H1 (cell line): ENCODE measurements around the gene MYPOP.

ENCODE experiments used
- EZH2 ChIP-seq: fragments of 200-600 bp; sonication (generic); IDR thresholded peaks from 2 replicates; pipeline ENCODE4 v1.7.1; 2012; ENCODE audit warnings: low read depth, mild to moderate bottlenecking, moderate library complexity, low read length, inconsistent platforms; ENCODE audit not compliant: severe bottlenecking
- GABPA ChIP-seq: IDR thresholded peaks from 2 replicates; pipeline ENCODE4 v1.6.1; 2011; ENCODE audit warnings: mild to moderate bottlenecking, low read length, moderate library complexity, borderline replicate concordance; ENCODE audit not compliant: insufficient read depth
- JUN ChIP-seq: IDR thresholded peaks from 2 replicates; pipeline ENCODE4 v1.6.1; 2011; ENCODE audit warnings: low read depth, mild to moderate bottlenecking, improper control_type of control experiment, low read length
- KDM5A ChIP-seq: fragments of 200-600 bp; IDR thresholded peaks from 2 replicates; pipeline ENCODE4 v1.7.1; 2012; ENCODE audit warnings: mild to moderate bottlenecking, low read length, inconsistent platforms, mixed read lengths
- POLR2A ChIP-seq, 2 experiments: IDR thresholded peaks; 1 replicate in 1 of 2; 2 replicates in 1 of 2; pipeline ENCODE4 v1.6.1; 2011; ENCODE audit warnings: low read depth in 2 of 2, low read length in 2 of 2, mild to moderate bottlenecking in 2 of 2; ENCODE audit errors: control extremely low read depth in 1 of 2
- POLR2AphosphoS5 ChIP-seq: IDR thresholded peaks from 2 replicates; pipeline ENCODE4 v1.6.1; 2011; ENCODE audit warnings: low read depth, low read length
- POU5F1 ChIP-seq: IDR thresholded peaks from 2 replicates; pipeline ENCODE4 v1.6.1; 2011; ENCODE audit warnings: low read depth, mild to moderate bottlenecking, low read length, moderate library complexity
- TF ChIP-seq, protein P1 (sequence below), 3 experiments: IDR thresholded peaks; 1 replicate in 2 of 3; 2 replicates in 1 of 3; pipeline versions ENCODE4 v1.5.1 to v1.6.1; 2011; ENCODE audit warnings: low read length in 3 of 3, mild to moderate bottlenecking in 3 of 3, inconsistent platforms in 2 of 3, low read depth in 1 of 3, moderate library complexity in 1 of 3; ENCODE audit not compliant: insufficient read depth in 1 of 3; ENCODE audit errors: control extremely low read depth in 1 of 3
- TF ChIP-seq, protein P2 (sequence below): IDR thresholded peaks from 2 replicates; pipeline ENCODE4 v1.6.1; 2011; ENCODE audit warnings: low read depth, mild to moderate bottlenecking, low read length; ENCODE audit not compliant: insufficient read depth
- TF ChIP-seq, protein P3 (sequence below): IDR thresholded peaks from 2 replicates; pipeline ENCODE4 v1.6.1; 2012; ENCODE audit warnings: inconsistent platforms

DNA sequence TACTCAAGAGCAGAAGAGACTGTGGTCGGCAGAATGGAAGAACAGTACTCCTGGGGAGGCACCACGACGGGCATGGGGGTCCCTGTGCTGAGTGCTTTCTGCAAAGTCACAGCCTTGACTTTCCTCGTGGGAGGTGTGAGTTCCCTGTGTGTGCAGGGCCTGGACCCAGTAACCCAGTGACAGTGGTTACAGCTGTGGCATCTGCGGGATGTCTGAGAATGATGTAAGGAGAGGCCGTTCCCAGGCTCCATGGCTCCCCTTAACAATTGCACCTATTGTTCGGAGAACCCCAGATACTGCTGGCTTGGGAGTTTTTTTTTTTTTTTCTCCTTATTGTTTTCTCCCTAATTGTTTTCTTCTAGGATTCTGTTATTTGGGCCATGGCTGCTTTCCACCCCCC lies 17.3 kb upstream of the MYPOP start:
- TF ChIP-seq, protein P1, sequence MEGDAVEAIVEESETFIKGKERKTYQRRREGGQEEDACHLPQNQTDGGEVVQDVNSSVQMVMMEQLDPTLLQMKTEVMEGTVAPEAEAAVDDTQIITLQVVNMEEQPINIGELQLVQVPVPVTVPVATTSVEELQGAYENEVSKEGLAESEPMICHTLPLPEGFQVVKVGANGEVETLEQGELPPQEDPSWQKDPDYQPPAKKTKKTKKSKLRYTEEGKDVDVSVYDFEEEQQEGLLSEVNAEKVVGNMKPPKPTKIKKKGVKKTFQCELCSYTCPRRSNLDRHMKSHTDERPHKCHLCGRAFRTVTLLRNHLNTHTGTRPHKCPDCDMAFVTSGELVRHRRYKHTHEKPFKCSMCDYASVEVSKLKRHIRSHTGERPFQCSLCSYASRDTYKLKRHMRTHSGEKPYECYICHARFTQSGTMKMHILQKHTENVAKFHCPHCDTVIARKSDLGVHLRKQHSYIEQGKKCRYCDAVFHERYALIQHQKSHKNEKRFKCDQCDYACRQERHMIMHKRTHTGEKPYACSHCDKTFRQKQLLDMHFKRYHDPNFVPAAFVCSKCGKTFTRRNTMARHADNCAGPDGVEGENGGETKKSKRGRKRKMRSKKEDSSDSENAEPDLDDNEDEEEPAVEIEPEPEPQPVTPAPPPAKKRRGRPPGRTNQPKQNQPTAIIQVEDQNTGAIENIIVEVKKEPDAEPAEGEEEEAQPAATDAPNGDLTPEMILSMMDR (IDR thresholded peaks at IDR 0.05; ENCODE audit: control extremely low read depth in 1 of 3, insufficient read depth in 1 of 3, low read depth in 1 of 3, low read length in 3 of 3), result no peak
- TF ChIP-seq GABPA, result no peak
- TF ChIP-seq, protein P2, sequence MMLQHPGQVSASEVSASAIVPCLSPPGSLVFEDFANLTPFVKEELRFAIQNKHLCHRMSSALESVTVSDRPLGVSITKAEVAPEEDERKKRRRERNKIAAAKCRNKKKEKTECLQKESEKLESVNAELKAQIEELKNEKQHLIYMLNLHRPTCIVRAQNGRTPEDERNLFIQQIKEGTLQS, result no peak
- TF ChIP-seq, protein P3, sequence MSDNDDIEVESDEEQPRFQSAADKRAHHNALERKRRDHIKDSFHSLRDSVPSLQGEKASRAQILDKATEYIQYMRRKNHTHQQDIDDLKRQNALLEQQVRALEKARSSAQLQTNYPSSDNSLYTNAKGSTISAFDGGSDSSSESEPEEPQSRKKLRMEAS, result no peak
- no peak for TF ChIP-seq JUN
- no peak for TF ChIP-seq POU5F1
- no peak for TF ChIP-seq EZH2
- TF ChIP-seq POLR2A (IDR thresholded peaks at IDR 0.05; ENCODE audit: control extremely low read depth in 1 of 2, low read depth in 2 of 2, low read length in 2 of 2), result no peak
- no peak for TF ChIP-seq POLR2AphosphoS5
- TF ChIP-seq KDM5A, result no peak
